ENCODE data around the gene AGAP2.

- TF ChIP-seq POLR2A (IDR thresholded peaks at IDR 0.05) (no peak), CTCF (IDR thresholded peaks at IDR 0.05) (no peak)
These were observed 19.2 kb upstream of the AGAP2 start for GRCh38 chr12:57757771-57758170.
